ENCODE results near the gene RAB9A.
"Not testable (repeated sequence)": the region's sequence is repeated elsewhere in the genome, so short reads cannot be mapped to it uniquely, and the experiment has no call there.

Gene RAB9A

DNA sequence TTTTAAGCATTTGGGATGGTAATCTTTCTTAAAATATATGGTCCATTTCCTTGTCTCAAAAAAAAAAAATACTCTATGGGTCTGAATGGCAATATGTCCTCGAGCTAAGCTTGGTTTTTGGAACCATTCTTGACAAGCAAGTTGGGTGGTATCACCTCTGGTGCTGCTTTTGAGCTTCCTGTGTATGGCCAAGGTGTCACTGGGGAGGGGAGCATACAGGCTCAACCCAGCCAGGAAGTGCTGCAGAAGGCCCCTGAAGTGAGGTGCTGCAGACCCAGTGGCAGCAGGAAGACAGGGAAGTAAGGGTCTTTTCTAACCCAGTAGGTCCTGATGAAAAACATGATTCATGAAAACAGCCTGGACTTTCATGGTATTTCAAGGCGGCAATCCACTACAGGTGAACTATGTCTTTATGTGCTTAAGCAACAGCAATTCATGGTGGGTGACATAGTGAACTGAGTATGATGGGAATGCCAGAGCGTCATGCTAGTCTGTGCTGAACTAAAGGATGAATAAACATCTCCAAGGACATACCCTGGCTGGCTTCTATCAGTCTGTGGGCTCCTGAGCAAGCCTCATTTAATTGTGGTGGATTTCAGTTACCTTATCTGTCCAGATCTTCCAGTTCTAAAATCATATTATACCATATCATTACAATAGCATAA is 30.4 kb downstream of the RAB9A start:
- no peak overlapping the region for H3K4me3 ChIP-seq (ENCODE audit: low read depth, low read length)
- H3K27ac ChIP-seq, result no peak overlapping the region
- no peak for TF ChIP-seq CTCF (IDR thresholded peaks at IDR 0.05; ENCODE audit: low read depth, low read length)
- H3K9me3 ChIP-seq (ENCODE audit: severe bottlenecking), result no peaks in the 10 kb centered on the region
- no peaks in the 10 kb centered on the region for H3K27me3 ChIP-seq (ENCODE audit: insufficient read depth, low read depth, severe bottlenecking)
- DNase-seq, result no peak
- H3K36me3 ChIP-seq, result peaks cover 55% of the 10 kb centered on the region

DNA sequence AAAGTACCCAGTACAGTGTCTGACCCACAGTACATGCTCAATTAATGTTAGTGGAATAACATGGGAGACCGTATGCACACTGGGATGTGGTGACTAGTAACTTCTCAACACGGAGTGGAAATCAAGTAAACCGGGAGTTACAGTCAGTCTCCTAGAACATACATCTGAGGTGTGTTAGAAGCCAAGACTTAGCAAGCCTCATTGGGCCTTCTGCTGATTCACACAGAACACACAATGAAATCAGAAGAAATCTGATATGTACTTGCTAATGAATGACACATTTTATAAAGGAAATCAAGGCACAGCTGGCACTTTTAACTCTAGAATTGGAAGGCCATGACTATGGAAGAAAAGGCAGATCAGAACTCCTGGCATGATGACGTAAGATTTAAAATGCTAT is 32.4 kb downstream of the RAB9A start:
- H3K27me3 ChIP-seq (ENCODE audit: insufficient read depth, low read depth, severe bottlenecking), result no peaks in the 10 kb centered on the region
- no peak for DNase-seq
- no peaks in the 10 kb centered on the region for H3K9me3 ChIP-seq (ENCODE audit: severe bottlenecking)
- peaks cover 36% of the 10 kb centered on the region for H3K36me3 ChIP-seq
- H3K4me3 ChIP-seq (ENCODE audit: low read depth, low read length), result no peak overlapping the region
- H3K27ac ChIP-seq, result no peak overlapping the region
- TF ChIP-seq CTCF (IDR thresholded peaks at IDR 0.05; ENCODE audit: low read depth, low read length), result no peak

- no peak for DNase-seq
Measured at GRCh38 chrX:13721819-13722519, 33.0 kb downstream of the RAB9A start.

GRCh38 chrX:13724878-13725277 is 36.0 kb downstream of the RAB9A start:
- not testable (repeated sequence) for H3K27me3 ChIP-seq (ENCODE audit: insufficient read depth, low read depth, severe bottlenecking); H3K27ac ChIP-seq; DNase-seq; H3K9me3 ChIP-seq (ENCODE audit: severe bottlenecking); H3K4me3 ChIP-seq (ENCODE audit: low read depth, low read length)
- peaks cover 22% of the 10 kb centered on the region for H3K36me3 ChIP-seq

More at GRCh38 chrX:13721819-13722519, 33.0 kb downstream of the RAB9A start:
- Histone ChIP-seq H3K27ac (no peak overlapping the region), H3K4me3 (ENCODE audit: low read depth, low read length) (no peak overlapping the region), H3K36me3 (peaks cover 34% of the 10 kb centered on the region), H3K9me3 (ENCODE audit: severe bottlenecking) (no peaks in the 10 kb centered on the region), H3K27me3 (ENCODE audit: insufficient read depth, low read depth, severe bottlenecking) (no peaks in the 10 kb centered on the region)
- no peak for TF ChIP-seq CTCF (IDR thresholded peaks at IDR 0.05; ENCODE audit: low read depth, low read length)

- H3K36me3 ChIP-seq, result peaks cover 19% of the 10 kb centered on the region
- H3K9me3 ChIP-seq (ENCODE audit: severe bottlenecking); H3K4me3 ChIP-seq (ENCODE audit: low read depth, low read length); DNase-seq; H3K27ac ChIP-seq; H3K27me3 ChIP-seq (ENCODE audit: insufficient read depth, low read depth, severe bottlenecking): not testable (repeated sequence)
Measured at GRCh38 chrX:13726583-13726982, 37.7 kb downstream of the RAB9A start.

DNA sequence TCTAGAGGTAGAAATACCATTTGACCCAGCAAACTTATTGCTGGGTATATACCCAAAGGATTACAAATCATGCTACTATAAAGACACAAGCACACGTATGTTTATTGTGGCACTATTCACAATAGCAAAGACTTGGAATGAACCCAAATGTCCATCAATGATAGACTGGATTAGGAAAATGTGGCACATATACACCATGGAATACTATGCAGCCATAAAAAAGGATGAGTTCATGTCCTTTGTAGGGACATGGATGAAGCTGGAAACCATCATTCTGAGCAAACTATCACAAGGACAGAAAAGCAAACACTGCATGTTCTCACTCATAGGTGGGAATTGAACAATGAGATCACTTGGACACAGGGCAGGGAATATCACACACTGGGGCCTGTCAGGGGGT is 41.6 kb downstream of the RAB9A start:
- not testable (repeated sequence) for H3K27ac ChIP-seq; H3K9me3 ChIP-seq (ENCODE audit: severe bottlenecking); H3K27me3 ChIP-seq (ENCODE audit: insufficient read depth, low read depth, severe bottlenecking); H3K4me3 ChIP-seq (ENCODE audit: low read depth, low read length); H3K36me3 ChIP-seq; DNase-seq

- H3K27ac ChIP-seq, result no peak overlapping the region
- DNase-seq, result no peak
- no peak overlapping the region for H3K4me3 ChIP-seq (ENCODE audit: low read depth, low read length)
- H3K27me3 ChIP-seq (ENCODE audit: insufficient read depth, low read depth, severe bottlenecking), result no peaks in the 10 kb centered on the region
- H3K9me3 ChIP-seq (ENCODE audit: severe bottlenecking), result no peaks in the 10 kb centered on the region
- peaks cover 23% of the 10 kb centered on the region for H3K36me3 ChIP-seq
- no peak for TF ChIP-seq CTCF (IDR thresholded peaks at IDR 0.05; ENCODE audit: low read depth, low read length)
Measured at GRCh38 chrX:13732246-13733067, 43.5 kb downstream of the RAB9A start.
